A549 (cell line): ENCODE measurements around the gene PNMA6F. TPM values are rescaled to one million over a fixed set of nuclear protein-coding genes. Genes with fewer than 3 reads are reported as not detected.

Experiments
- ATAC-seq, 2 experiments: fragments of 200-7000 bp in 1 of 2; fragments of >200 bp in 1 of 2; cut with Nextera tagmentation in 1 of 2; cut with Tn5 transposase in 1 of 2; 3 replicates each; pipeline versions ENCODE4 v1.8.0 to v1.9.1; 2018 to 2020; ENCODE audit warnings: mild to moderate bottlenecking in 1 of 2, moderate library complexity in 1 of 2
- CTCF ChIA-PET: fragments of 300-600 bp; sonication (Branson Sonifier 250); formaldehyde crosslinking; extraction: SDS; loops from one replicate; lab custom pipeline; 2021; ENCODE audit warnings: antibody characterized with exemption, inconsistent platforms; lab: Yijun Ruan, JAX
- POLR2A ChIA-PET: fragments of 350-600 bp; formaldehyde crosslinking; extraction: SDS; loops from one replicate; lab custom pipeline; 2021; ENCODE audit warnings: antibody characterized with exemption, inconsistent platforms; lab: Yijun Ruan, JAX
- DNase-seq, 2 experiments: peaks; one replicate each; pipeline versions ENCODE4 v3.0.0 to v3.0.0-alpha.2; 2011 to 2016; ENCODE audit warnings: low read depth in 1 of 2, low spot score in 1 of 2
- FAIRE-seq: peaks from 2 replicates; lab custom pipeline; 2011; peaks lifted over from hg19 to GRCh38; lab: Jason Lieb, UNC
- H3K27ac ChIP-seq, 2 experiments: fragments of >200 bp; sonication (Bioruptor Twin); formaldehyde crosslinking; 3 replicates each; pipeline ENCODE4 v1.5.1; 2016 to 2017
- H3K4me1 ChIP-seq: fragments of >200 bp; sonication (Bioruptor Twin); formaldehyde crosslinking; 3 replicates; pipeline ENCODE4 v1.6.1; 2016
- H3K4me2 ChIP-seq: fragments of >200 bp; sonication (Bioruptor Twin); formaldehyde crosslinking; 3 replicates; pipeline ENCODE4 v1.6.1; 2016
- H3K4me3 ChIP-seq: fragments of >200 bp; sonication (Bioruptor Twin); formaldehyde crosslinking; 3 replicates; pipeline ENCODE4 v1.5.1; 2016
- H3K9me3 ChIP-seq: fragments of >200 bp; sonication (Bioruptor Twin); formaldehyde crosslinking; 3 replicates; pipeline ENCODE4 v1.6.1; 2016
- BHLHE40 ChIP-seq: IDR thresholded peaks from 2 replicates; pipeline ENCODE4 v1.6.1; 2012; ENCODE audit warnings: low read depth, low read length, inconsistent platforms
- CEBPB ChIP-seq, 2 experiments: fragments of >200 bp in 1 of 2; sonication (Bioruptor Twin) in 1 of 2; formaldehyde crosslinking in 1 of 2; IDR thresholded peaks; 2 replicates each; pipeline ENCODE4 v1.6.1; 2012 to 2016
- CHD2 ChIP-seq: fragments of 150-350 bp; IDR thresholded peaks from 2 replicates; pipeline ENCODE4 v1.6.1; 2014; ENCODE audit warnings: low read length; ENCODE audit not compliant: partially characterized antibody
- CTCF ChIP-seq: fragments of >200 bp; sonication (Bioruptor Twin); formaldehyde crosslinking; IDR thresholded peaks from 3 replicates; pipeline ENCODE4 v1.5.1; 2016
- E2F6 ChIP-seq: IDR thresholded peaks from 2 replicates; pipeline ENCODE4 v1.6.1; 2012; ENCODE audit warnings: low read depth, borderline replicate concordance
- EP300 ChIP-seq, 2 experiments: fragments of >200 bp; sonication (Bioruptor Twin); formaldehyde crosslinking; IDR thresholded peaks; 2 replicates in 1 of 2; 3 replicates in 1 of 2; pipeline ENCODE4 v1.6.1; 2016 to 2017
- ESRRA ChIP-seq: fragments of 150-350 bp; IDR thresholded peaks from 2 replicates; pipeline ENCODE4 v1.6.1; 2014; ENCODE audit warnings: mild to moderate bottlenecking, low read length, borderline replicate concordance
- FOSB ChIP-seq: fragments of 250-450 bp; sonication (Bioruptor Pico); IDR thresholded peaks from 2 replicates; pipeline ENCODE4 v1.5.0; 2020; ENCODE audit warnings: mild to moderate bottlenecking, moderate library complexity
- GATA3 ChIP-seq: IDR thresholded peaks from 2 replicates; pipeline ENCODE4 v1.6.1; 2012; ENCODE audit warnings: borderline replicate concordance
- HEYL ChIP-seq: fragments of 250-450 bp; sonication (Bioruptor Pico); IDR thresholded peaks from 2 replicates; pipeline ENCODE4 v1.8.0; 2021; ENCODE audit warnings: mild to moderate bottlenecking, moderate library complexity
- HOXB13 ChIP-seq: fragments of 250-450 bp; sonication (Bioruptor Pico); IDR thresholded peaks from 2 replicates; pipeline ENCODE4 v1.5.0; 2020; ENCODE audit warnings: low read depth, mild to moderate bottlenecking, moderate library complexity
- HOXB5 ChIP-seq: fragments of 250-450 bp; sonication (Bioruptor Pico); IDR thresholded peaks from 2 replicates; pipeline ENCODE4 v1.5.0; 2020; ENCODE audit warnings: mild to moderate bottlenecking, moderate library complexity
- JUNB ChIP-seq: fragments of >200 bp; sonication (Bioruptor Twin); formaldehyde crosslinking; IDR thresholded peaks from 2 replicates; pipeline ENCODE4 v1.6.1; 2016
- NFE2L2 ChIP-seq: fragments of 150-350 bp; conservative IDR thresholded peaks from 2 replicates; pipeline ENCODE4 v1.6.1; 2014; ENCODE audit warnings: low read length
- PBX3 ChIP-seq: IDR thresholded peaks from 2 replicates; pipeline ENCODE4 v1.6.1; 2012
- POLR2A ChIP-seq: IDR thresholded peaks from 2 replicates; pipeline ENCODE4 v1.6.1; 2012; ENCODE audit warnings: mild to moderate bottlenecking, low read length
- RAD21 ChIP-seq, 2 experiments: fragments of >200 bp in 1 of 2; sonication (Bioruptor Twin) in 1 of 2; formaldehyde crosslinking in 1 of 2; IDR thresholded peaks in 1 of 2; conservative IDR thresholded peaks in 1 of 2; 2 replicates in 1 of 2; 3 replicates in 1 of 2; pipeline ENCODE4 v1.6.1; 2012 to 2018; ENCODE audit warnings: inconsistent platforms in 1 of 2
- RFX5 ChIP-seq: fragments of 450-650 bp; IDR thresholded peaks from 2 replicates; pipeline ENCODE4 v1.7.1; 2014; ENCODE audit warnings: antibody characterized with exemption, mild to moderate bottlenecking, moderate library complexity
- SMC3 ChIP-seq: fragments of >200 bp; sonication (Bioruptor Twin); formaldehyde crosslinking; IDR thresholded peaks from 3 replicates; pipeline ENCODE4 v1.6.1; 2018; ENCODE audit warnings: inconsistent platforms
- TP53 ChIP-seq: fragments of 250-450 bp; sonication (Bioruptor Pico); IDR thresholded peaks from 2 replicates; pipeline ENCODE4 v1.5.0; 2021; ENCODE audit warnings: mild to moderate bottlenecking, moderate library complexity
- ZFP36 ChIP-seq: fragments of 450-650 bp; IDR thresholded peaks from 2 replicates; pipeline ENCODE4 v1.6.1; 2014; ENCODE audit warnings: borderline replicate concordance; ENCODE audit not compliant: partially characterized antibody
- ZNF302 ChIP-seq: fragments of 250-450 bp; sonication (Bioruptor Pico); IDR thresholded peaks from 2 replicates; pipeline ENCODE4 v1.9.0; 2021; ENCODE audit warnings: inconsistent platforms, mild to moderate bottlenecking, moderate library complexity
- ZSCAN20 ChIP-seq: fragments of 250-450 bp; sonication (Bioruptor Pico); IDR thresholded peaks from 2 replicates; pipeline ENCODE4 v1.8.0; 2022; ENCODE audit warnings: mild to moderate bottlenecking, moderate library complexity
- WGBS: methylation state at CpG from one replicate; pipeline ENCODE4 v1.1.6; 2017; ENCODE audit errors: missing lambda C conversion rate; 5-methylcytosine and 5-hydroxymethylcytosine counted together
- polyA plus RNA-seq, 4 experiments: library from polyadenylated mRNA; depleted of rRNA in 3 of 4; stranded (reverse); fragments of >200 nt; fragmentation: RNase III in 1 of 4; extraction: RNeasy Plus Mini Kit Qiagen cat#74134 plus additional on column Dnase treatment in 1 of 4; gene quantifications; 2 replicates in 3 of 4; 3 replicates in 1 of 4; pipeline ENCODE4 v1.2.3, GENCODE V29; 2011 to 2017

PNMA6F gene
- polyA plus RNA-seq, 2 of the 4 experiments (the other 2 are of a cell fraction) = not detected

- TF ChIP-seq PBX3 (no peak), HOXB13 (CRISPR knock-in tag) (no peak), E2F6 (no peak), ZSCAN20 (no peak), ESRRA (no peak), CTCF (no peak), POLR2A (no peak), ZNF302 (no peak)
Measured at GRCh38 chrX:153305972-153306371, 15.6 kb downstream of the PNMA6F start (continued).

GRCh38 chrX:153304988-153305736, 16.4 kb downstream of the PNMA6F start:
- FAIRE-seq = no peak
- H3K9me3 ChIP-seq = no peaks in the 10 kb centered on the region
- TF ChIP-seq HOXB5 (CRISPR knock-in tag) (no peak), SMC3 (no peak), RFX5 (no peak), ZFP36 (no peak), RAD21 (conservative IDR thresholded peaks at IDR 0.05 in 1 of 2, IDR thresholded peaks at IDR 0.05 in 1 of 2) (no peak), TP53 (CRISPR knock-in tag) (no peak), JUNB (no peak), NFE2L2 (no peak), HEYL (no peak), CEBPB (IDR thresholded peaks at IDR 0.05) (no peak), PBX3 (no peak), GATA3 (no peak), EP300 (IDR thresholded peaks at IDR 0.05) (no peak), BHLHE40 (no peak), CTCF (no peak), FOSB (CRISPR knock-in tag) (no peak), CHD2 (no peak)
- no peak for DNase-seq
- H3K4me1 ChIP-seq = no peaks in the 10 kb centered on the region
- H3K27ac ChIP-seq = no peak overlapping the region
- no peak for ATAC-seq
- no peak overlapping the region for H3K4me2 ChIP-seq
- H3K4me3 ChIP-seq = no peak overlapping the region
- ChIA-PET POLR2A (no interaction called here), CTCF (no interaction called here)
- whole genome bisulfite sequencing = 2% methylated on average over 5 of the region's 9 CpGs
